ENCODE data around the gene DCAF8. TPM values are rescaled to one million over a fixed set of nuclear protein-coding genes. Genes with fewer than 3 reads are reported as not detected.

DCAF8 gene
- total RNA-seq, 4 donors from 2014 or later: 121 to 359 (median 202) TPM

- Histone ChIP-seq H3K9me3 (no peaks in the 10 kb centered on the region), H3K27ac (no peak overlapping the region), H3K36me3 (no peaks in the 10 kb centered on the region), H3K27me3 (no peaks in the 10 kb centered on the region), H3K4me1 (no peaks in the 10 kb centered on the region), H3K4me3 (no peak overlapping the region)
- no peak for DNase-seq
- no peak for TF ChIP-seq CTCF (IDR thresholded peaks at IDR 0.05)
- no peak for TF ChIP-seq POLR2A (IDR thresholded peaks at IDR 0.05)
These were observed 8.7 kb upstream of the DCAF8 start for GRCh38 chr1:160271025-160271424.

GRCh38 chr1:160267284-160267991 is 5.1 kb upstream of the DCAF8 start:
- H3K4me1 ChIP-seq: no peaks in the 10 kb centered on the region
- no peak overlapping the region for H3K4me3 ChIP-seq
- no peaks in the 10 kb centered on the region for H3K36me3 ChIP-seq
- no peak overlapping the region for H3K27ac ChIP-seq
- DNase-seq: no peak
- H3K9me3 ChIP-seq: no peaks in the 10 kb centered on the region
- TF ChIP-seq POLR2A (IDR thresholded peaks at IDR 0.05): no peak
- no peak for TF ChIP-seq CTCF (IDR thresholded peaks at IDR 0.05)
- H3K27me3 ChIP-seq: no peaks in the 10 kb centered on the region

- Histone ChIP-seq H3K27ac (no peak overlapping the region), H3K4me1 (peaks cover 0 to 16% (median 9%) of the 10 kb centered on the region in 4 donors), H3K9me3 (no peaks in the 10 kb centered on the region), H3K36me3 (no peaks in the 10 kb centered on the region), H3K4me3 (no peak overlapping the region), H3K27me3 (no peaks in the 10 kb centered on the region)
- no peak for DNase-seq
- TF ChIP-seq POLR2A (IDR thresholded peaks at IDR 0.05) (no peak), CTCF (IDR thresholded peaks at IDR 0.05) (no peak)
These were observed 2.5 kb upstream of the DCAF8 start for GRCh38 chr1:160264795-160265307.

GRCh38 chr1:160261556-160261892 is 825 bp downstream of the DCAF8 start:
- H3K36me3 ChIP-seq: no peaks in the 10 kb centered on the region
- peak overlapping the region; percentile 89 to 97 (median 96) for H3K27ac ChIP-seq
- H3K4me1 ChIP-seq: peaks cover 0 to 27% (median 9%) of the 10 kb centered on the region in 4 donors
- no peaks in the 10 kb centered on the region for H3K27me3 ChIP-seq
- no peak for TF ChIP-seq POLR2A (IDR thresholded peaks at IDR 0.05)
- TF ChIP-seq CTCF (IDR thresholded peaks at IDR 0.05): no peak
- H3K4me3 ChIP-seq: peak overlapping the region; percentile 78 to 99 (median 93)
- DNase-seq: peak in 2 of 3 donors; percentile 58 to 68
- H3K9me3 ChIP-seq: no peaks in the 10 kb centered on the region

GRCh38 chr1:160260406-160261382 is 1.7 kb downstream of the DCAF8 start:
- Histone ChIP-seq H3K27ac (peak overlapping the region; percentile 89 to 97 (median 96)), H3K4me3 (peak overlapping the region in 3 of 4 donors; percentile 78 to 95 (median 91)), H3K4me1 (peaks cover 0 to 32% (median 9%) of the 10 kb centered on the region in 4 donors), H3K27me3 (no peaks in the 10 kb centered on the region), H3K36me3 (no peaks in the 10 kb centered on the region), H3K9me3 (no peaks in the 10 kb centered on the region)
- no peak for TF ChIP-seq CTCF (IDR thresholded peaks at IDR 0.05)
- no peak for TF ChIP-seq POLR2A (IDR thresholded peaks at IDR 0.05)
- DNase-seq: no peak
